Fibroblast of pulmonary artery (primary cell): Measurements from ENCODE around the gene PIP4P1.

Experiments
- DNase-seq: peaks from one replicate; pipeline ENCODE4 v3.0.0-alpha.2; 2010; ENCODE audit warnings: low read depth
- H3K4me3 ChIP-seq: replicated peaks from 2 replicates; pipeline ENCODE4 v1.5.1; 2011; ENCODE audit warnings: low read depth, mild to moderate bottlenecking, control low read depth, low read length, moderate library complexity
- CTCF ChIP-seq: IDR thresholded peaks from 2 replicates; pipeline ENCODE4 v1.5.1; 2011; ENCODE audit warnings: mild to moderate bottlenecking, control low read depth, low read length, inconsistent platforms; ENCODE audit errors: missing control alignments

The PIP4P1 gene

DNA sequence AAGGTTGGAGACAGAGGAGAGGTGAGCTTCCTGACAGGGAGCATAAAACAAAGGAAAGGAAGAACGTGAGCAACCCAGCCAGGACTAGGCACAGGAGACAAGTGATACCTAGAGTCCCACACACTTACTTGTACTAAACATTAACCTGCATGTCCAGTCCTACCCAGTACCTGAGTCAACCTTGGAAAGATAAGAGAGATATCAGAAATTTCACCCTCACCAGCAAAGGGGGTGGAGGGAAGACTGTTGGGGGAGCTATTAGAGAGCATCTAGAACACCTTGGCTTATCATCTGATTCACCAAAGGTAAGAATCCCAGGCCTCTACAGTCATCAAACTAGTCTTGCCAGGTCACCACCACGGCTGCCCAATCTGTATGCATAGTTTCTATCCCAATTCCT lies 36.4 kb downstream of the PIP4P1 start:
- H3K4me3 ChIP-seq = no peak overlapping the region
- TF ChIP-seq CTCF = no peak
- no peak for DNase-seq

DNA sequence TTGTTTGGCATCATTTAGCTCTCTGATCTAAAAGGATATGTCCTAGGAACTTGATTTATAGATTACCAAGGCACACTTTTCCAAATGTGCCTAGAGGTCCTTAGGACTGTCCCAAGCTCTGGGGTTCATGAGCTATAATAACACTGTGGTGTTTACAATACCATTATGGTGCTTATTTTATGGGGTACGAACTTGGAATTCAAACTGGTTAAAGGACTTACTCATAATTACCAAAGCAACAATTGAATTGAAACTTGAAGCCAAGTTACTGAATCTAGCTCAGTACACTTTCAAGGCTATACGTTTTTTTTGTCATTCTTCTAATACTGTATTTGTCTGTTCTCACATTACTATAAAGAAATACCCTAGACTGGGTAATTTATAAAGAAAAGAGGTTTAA lies 38.3 kb downstream of the PIP4P1 start:
- DNase-seq = no peak
- H3K4me3 ChIP-seq = no peak overlapping the region
- no peak for TF ChIP-seq CTCF

DNA sequence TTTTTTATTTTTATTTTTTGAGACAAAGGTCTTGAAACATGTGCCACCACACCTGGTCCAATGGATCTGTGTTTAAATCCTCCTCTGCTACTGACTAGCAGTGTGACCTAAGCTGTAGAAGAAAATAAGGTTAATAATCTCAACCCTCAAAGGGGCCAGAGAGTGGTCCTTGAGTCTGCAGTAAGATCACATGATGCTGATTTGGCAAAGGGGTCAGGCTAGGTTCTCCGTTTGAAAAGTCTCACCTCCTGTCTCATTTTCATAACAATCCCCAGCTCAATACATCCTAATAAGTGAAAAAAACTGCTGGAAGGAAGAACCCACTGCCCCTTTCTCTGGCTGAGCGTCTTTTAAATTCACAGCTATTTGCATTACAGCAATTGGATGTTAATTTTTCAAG lies 40.0 kb downstream of the PIP4P1 start:
- no peak overlapping the region for H3K4me3 ChIP-seq
- DNase-seq = no peak
- TF ChIP-seq CTCF = no peak

DNA sequence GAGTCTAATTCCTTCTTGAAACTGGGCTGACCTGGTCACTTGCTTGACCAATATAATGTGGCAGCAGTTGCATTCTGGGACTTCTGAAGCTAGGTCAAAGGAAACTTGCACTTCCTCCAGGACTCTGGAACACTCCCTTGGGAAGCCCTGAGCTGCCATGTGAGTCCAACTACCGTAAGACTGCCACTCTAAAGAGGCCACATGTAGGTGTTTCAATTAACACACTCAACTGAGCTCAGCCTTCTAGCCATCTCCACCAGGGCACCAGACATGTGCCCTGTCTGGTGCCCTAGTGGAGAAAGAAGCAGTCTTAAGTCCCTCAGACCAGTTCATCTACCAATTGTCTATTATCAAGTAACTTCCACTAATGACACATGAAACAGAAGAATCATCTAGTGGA lies 41.8 kb downstream of the PIP4P1 start:
- TF ChIP-seq CTCF = no peak
- no peak overlapping the region for H3K4me3 ChIP-seq
- DNase-seq = no peak

GRCh38 chr14:20418501-20418909 lies 42.7 kb downstream of the PIP4P1 start:
- no peak overlapping the region for H3K4me3 ChIP-seq
- no peak for TF ChIP-seq CTCF
- DNase-seq = no peak

GRCh38 chr14:20417250-20418186 lies 43.7 kb downstream of the PIP4P1 start:
- no peak for DNase-seq
- no peak for TF ChIP-seq CTCF

DNA sequence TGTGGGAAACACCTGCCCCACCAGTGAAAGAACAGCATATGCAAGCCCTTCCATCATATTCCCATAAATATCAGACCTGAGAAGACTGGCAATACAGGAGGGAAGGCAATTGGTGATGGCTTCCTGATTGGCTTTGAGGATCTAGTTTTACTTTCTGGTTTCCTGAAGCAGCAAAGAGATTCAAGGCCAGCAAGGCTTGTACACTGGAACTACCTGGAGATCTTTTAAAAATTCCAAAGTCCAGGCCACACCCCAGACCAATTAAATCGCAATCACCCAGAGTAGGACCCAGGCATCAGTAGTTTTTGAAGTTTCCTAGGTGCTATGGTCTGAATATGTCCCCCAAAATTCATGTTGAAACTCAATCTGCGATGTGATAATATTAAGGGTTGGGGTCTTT lies 45.0 kb downstream of the PIP4P1 start:
- H3K4me3 ChIP-seq = no peak overlapping the region
- no peak for TF ChIP-seq CTCF
- DNase-seq = no peak

More at GRCh38 chr14:20417250-20418186, 43.7 kb downstream of the PIP4P1 start:
- H3K4me3 ChIP-seq = no peak overlapping the region
